Lower lobe of right lung (tissue), 2 donors: Measurements from ENCODE around the gene PTPRN2. TPM values are rescaled to one million over a fixed set of nuclear protein-coding genes. Genes with fewer than 3 reads are reported as not detected.

ENCODE experiments used
- ATAC-seq, 2 donors: fragments of 200-7000 bp; cut with Tn5 transposase; one replicate each; pipeline ENCODE4 v1.9.1; 2020 to 2022; ENCODE audit warnings: mild to moderate bottlenecking in 2 of 2, moderate library complexity in 2 of 2
- DNase-seq: peaks from one replicate; pipeline ENCODE4 v3.0.0-alpha.2; 2020
- H3K27ac ChIP-seq: fragments of 200-600 bp; one replicate; pipeline ENCODE4 v1.8.0; 2022
- H3K27me3 ChIP-seq: fragments of 200-600 bp; one replicate; pipeline ENCODE4 v1.8.0; 2022; ENCODE audit warnings: low read depth
- H3K36me3 ChIP-seq: fragments of 200-600 bp; one replicate; pipeline ENCODE4 v1.8.0; 2022; ENCODE audit warnings: mild to moderate bottlenecking
- H3K4me1 ChIP-seq: fragments of 200-600 bp; one replicate; pipeline ENCODE4 v1.8.0; 2022
- H3K4me3 ChIP-seq: fragments of 200-600 bp; one replicate; pipeline ENCODE4 v1.8.0; 2022; ENCODE audit warnings: mild to moderate bottlenecking
- H3K9me3 ChIP-seq: fragments of 200-600 bp; one replicate; pipeline ENCODE4 v1.8.0; 2022
- intact Hi-C: fragments of 100-400 bp; cut with DNase I; formaldehyde crosslinking; loops from one replicate; pipeline ENCODE4 v1.11.0; 2022
- total RNA-seq: library from RNA; stranded (reverse); fragmentation: NEBNext Ultra II Directional; extraction: Animal tissue kit (Norgen Biotek cat#: 25700); gene quantifications from one replicate; pipeline ENCODE4 v1.2.1, GENCODE V29; 2021
- TF ChIP-seq, protein P1 (sequence below): fragments of 200-600 bp; IDR thresholded peaks from one replicate; pipeline ENCODE4 v1.8.0; 2022; ENCODE audit warnings: antibody characterized with exemption, mild to moderate bottlenecking
- donor health status: DM: no; HTN: yes; CAD: no; lungs with severe emphysema.

PTPRN2 gene
- total RNA-seq, 1 donor from 2014 or later: 6.8 TPM

DNA sequence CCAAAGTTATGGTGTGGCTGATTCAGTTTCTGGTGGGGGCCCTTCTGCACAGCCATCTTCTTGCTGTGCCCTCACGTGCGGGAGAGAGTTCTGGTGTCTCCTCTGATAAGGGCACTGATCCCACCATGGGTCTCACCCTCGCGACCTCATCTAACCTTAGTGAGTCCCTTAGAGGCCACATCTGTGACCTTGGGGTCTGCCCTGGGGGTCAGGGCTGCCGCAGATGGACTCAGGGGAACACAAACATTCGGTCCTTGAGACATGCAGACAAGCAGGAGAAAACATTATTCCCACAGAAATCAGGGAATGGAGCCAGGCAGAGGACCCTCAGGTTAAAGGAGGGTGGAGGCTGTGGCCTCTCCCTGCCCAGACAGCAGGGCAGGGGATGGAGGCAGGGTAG, 1072.9 kb downstream of the PTPRN2 start:
- Histone ChIP-seq H3K27ac (no peak overlapping the region), H3K4me3 (no peak overlapping the region), H3K27me3 (no peaks in the 10 kb centered on the region), H3K9me3 (no peaks in the 10 kb centered on the region), H3K4me1 (no peaks in the 10 kb centered on the region), H3K36me3 (no peaks in the 10 kb centered on the region)
- ATAC-seq (no peak), DNase-seq (no peak)
- intact Hi-C loops: no loop called here
- TF ChIP-seq, protein P1, sequence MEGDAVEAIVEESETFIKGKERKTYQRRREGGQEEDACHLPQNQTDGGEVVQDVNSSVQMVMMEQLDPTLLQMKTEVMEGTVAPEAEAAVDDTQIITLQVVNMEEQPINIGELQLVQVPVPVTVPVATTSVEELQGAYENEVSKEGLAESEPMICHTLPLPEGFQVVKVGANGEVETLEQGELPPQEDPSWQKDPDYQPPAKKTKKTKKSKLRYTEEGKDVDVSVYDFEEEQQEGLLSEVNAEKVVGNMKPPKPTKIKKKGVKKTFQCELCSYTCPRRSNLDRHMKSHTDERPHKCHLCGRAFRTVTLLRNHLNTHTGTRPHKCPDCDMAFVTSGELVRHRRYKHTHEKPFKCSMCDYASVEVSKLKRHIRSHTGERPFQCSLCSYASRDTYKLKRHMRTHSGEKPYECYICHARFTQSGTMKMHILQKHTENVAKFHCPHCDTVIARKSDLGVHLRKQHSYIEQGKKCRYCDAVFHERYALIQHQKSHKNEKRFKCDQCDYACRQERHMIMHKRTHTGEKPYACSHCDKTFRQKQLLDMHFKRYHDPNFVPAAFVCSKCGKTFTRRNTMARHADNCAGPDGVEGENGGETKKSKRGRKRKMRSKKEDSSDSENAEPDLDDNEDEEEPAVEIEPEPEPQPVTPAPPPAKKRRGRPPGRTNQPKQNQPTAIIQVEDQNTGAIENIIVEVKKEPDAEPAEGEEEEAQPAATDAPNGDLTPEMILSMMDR: no peak

DNA sequence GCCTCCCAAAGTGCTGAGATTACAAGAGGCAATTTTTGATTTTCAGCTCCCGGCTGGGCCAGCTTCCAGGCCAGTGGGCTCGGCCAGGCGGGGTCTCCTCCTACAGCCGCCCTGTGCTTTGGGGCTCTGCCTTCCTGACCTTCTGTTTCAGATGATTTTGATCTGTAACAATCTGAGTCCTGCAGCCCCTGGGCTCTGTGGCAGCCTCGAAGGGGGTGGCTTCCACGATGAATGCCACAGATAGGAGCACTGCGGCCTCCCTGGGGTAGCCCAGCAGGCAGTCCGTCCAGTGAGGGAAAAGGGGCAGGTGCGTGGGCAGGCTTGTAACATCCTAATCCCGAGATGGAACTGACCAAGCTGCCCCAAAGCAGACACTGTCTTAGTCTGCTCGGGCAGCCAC, 1073.3 kb downstream of the PTPRN2 start:
- no peaks in the 10 kb centered on the region for H3K27me3 ChIP-seq
- intact Hi-C loops: no loop called here
- no peak overlapping the region for H3K4me3 ChIP-seq
- TF ChIP-seq, protein P1: no peak
- H3K27ac ChIP-seq: no peak overlapping the region
- no peaks in the 10 kb centered on the region for H3K9me3 ChIP-seq
- H3K36me3 ChIP-seq: no peaks in the 10 kb centered on the region
- no peak for ATAC-seq
- DNase-seq: no peak
- no peaks in the 10 kb centered on the region for H3K4me1 ChIP-seq

DNA sequence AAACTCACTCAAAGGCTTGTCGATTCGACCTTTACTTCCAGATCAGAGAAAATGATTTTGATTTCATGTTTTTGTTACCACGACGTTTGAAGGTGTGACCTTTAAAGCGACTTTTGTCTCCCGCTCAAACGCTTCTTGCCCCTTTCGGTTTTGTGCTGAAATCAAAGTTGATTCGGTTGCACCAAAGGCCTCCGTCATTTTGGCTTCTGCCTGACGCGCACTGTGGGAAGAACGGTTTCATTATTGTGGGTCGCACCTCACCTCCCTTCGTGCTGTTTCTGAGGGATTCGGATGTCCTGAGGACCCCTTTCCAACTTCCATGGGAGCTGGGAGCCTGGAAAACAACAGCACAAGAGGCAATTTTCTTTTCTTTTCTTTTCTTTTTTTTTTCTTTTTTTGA, 1073.9 kb downstream of the PTPRN2 start:
- DNase-seq (no peak), ATAC-seq (no peak)
- TF ChIP-seq, protein P1: no peak

DNA sequence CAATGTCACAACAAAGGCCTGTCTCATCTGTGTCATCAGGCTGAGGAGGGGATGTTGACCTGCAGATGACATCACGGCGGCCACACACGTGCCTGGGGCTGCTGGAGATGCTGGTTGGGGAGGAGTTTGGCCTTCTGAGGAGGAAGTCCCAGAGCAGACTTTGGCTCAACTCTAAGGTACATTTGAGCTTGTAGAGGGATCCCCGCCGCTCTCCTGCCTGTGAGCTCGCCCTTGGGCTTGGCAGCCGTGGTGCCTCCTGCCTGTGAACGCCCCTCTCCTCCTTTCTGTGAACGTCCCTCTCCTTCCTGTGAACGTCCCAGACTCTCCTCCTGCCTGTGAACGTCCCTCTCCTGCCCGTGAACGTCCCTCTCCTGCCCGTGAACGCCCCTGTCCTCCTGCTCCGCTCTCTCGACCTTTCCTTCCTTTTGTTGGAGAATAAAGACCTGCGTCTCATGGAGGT, 1074.4 kb downstream of the PTPRN2 start:
- Histone ChIP-seq H3K9me3 (no peaks in the 10 kb centered on the region), H3K4me1 (no peaks in the 10 kb centered on the region), H3K36me3 (no peaks in the 10 kb centered on the region), H3K4me3 (no peak overlapping the region), H3K27me3 (no peaks in the 10 kb centered on the region), H3K27ac (no peak overlapping the region)
- intact Hi-C loops: no loop called here
- DNase-seq: no peak
- no peak for ATAC-seq
- TF ChIP-seq, protein P1: no peak

More for the DNA sequence above, 1073.9 kb downstream of the PTPRN2 start:
- H3K27ac ChIP-seq: no peak overlapping the region
- intact Hi-C loops: no loop called here
- no peaks in the 10 kb centered on the region for H3K9me3 ChIP-seq
- H3K27me3 ChIP-seq: no peaks in the 10 kb centered on the region
- H3K4me3 ChIP-seq: no peak overlapping the region
- H3K4me1 ChIP-seq: no peaks in the 10 kb centered on the region
- H3K36me3 ChIP-seq: no peaks in the 10 kb centered on the region

DNA sequence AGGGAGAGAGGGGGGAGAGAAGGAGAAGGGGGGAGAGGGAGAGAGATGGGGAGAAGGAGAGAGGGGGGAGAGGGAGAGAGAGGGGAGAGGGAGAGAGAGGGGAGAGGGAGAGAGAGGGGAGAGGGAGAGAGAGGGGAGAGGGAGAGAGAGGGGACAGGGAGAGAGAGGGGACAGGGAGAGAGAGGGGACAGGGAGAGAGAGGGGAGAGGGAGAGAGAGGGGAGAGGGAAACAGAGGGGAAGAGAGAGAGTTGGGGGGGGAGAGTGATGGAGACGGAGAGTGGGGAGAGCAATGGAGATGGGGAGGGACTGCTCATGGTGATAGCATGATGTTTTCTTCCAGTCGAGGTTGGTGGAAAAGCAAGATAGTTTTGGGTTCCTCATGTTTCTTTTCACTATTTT, 1078.4 kb downstream of the PTPRN2 start:
- H3K4me1 ChIP-seq: no peaks in the 10 kb centered on the region
- H3K27ac ChIP-seq: no peak overlapping the region
- peaks cover 8% of the 10 kb centered on the region for H3K9me3 ChIP-seq
- intact Hi-C loops: no loop called here
- H3K27me3 ChIP-seq: peaks cover 4% of the 10 kb centered on the region
- no peak for ATAC-seq
- no peak overlapping the region for H3K4me3 ChIP-seq
- DNase-seq: no peak
- H3K36me3 ChIP-seq: no peaks in the 10 kb centered on the region
- TF ChIP-seq, protein P1: no peak

DNA sequence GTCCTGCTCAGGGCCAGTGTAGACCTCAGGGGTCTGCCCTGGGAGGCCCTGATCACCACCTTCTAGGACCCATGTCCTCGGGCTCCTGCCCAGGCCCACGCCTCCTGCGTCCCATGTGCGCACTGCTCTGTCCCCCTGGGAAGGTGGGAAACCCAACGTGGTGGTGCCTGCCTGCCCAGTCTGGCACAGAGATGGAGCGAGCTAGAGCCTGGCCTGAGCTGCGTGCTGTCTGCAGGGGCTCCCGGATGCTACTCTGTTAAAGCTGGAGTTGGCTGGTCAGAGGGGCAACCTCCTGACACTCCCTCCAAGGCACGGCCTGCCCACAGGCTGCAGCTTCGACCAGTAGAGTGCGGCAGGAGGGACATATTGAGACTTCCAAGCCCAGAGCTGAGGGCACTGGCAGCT, 1079.1 kb downstream of the PTPRN2 start:
- intact Hi-C loops: no loop called here
- Histone ChIP-seq H3K27me3 (peaks cover 4% of the 10 kb centered on the region), H3K27ac (no peak overlapping the region), H3K9me3 (peaks cover 8% of the 10 kb centered on the region), H3K36me3 (no peaks in the 10 kb centered on the region), H3K4me1 (no peaks in the 10 kb centered on the region), H3K4me3 (no peak overlapping the region)
- TF ChIP-seq, protein P1: no peak
- ATAC-seq (no peak), DNase-seq (no peak)
